Ovary (tissue), 9 donors: ENCODE data around the gene SMAP2. TPM values are rescaled to one million over a fixed set of nuclear protein-coding genes. Genes with fewer than 3 reads are reported as not detected.

Source experiments
- DNase-seq, 5 donors: peaks; one replicate each; pipeline ENCODE4 v3.0.0-alpha.2; 2019 to 2020
- H3K27ac ChIP-seq, 2 donors: fragments of 200-600 bp; one replicate each; pipeline versions ENCODE4 v1.5.1 to v1.8.0; 2019 to 2022
- H3K27me3 ChIP-seq: fragments of 200-600 bp; one replicate; pipeline ENCODE4 v1.8.0; 2022
- H3K36me3 ChIP-seq: fragments of 200-600 bp; sonication (generic); one replicate; pipeline ENCODE4 v1.5.1; 2019
- H3K4me1 ChIP-seq: one replicate; pipeline ENCODE4 v1.8.1; 2013; ENCODE audit warnings: mild to moderate bottlenecking, moderate library complexity; ENCODE audit not compliant: insufficient read depth
- H3K4me3 ChIP-seq: fragments of 200-600 bp; sonication (generic); one replicate; pipeline ENCODE4 v1.5.1; 2017
- H3K9me3 ChIP-seq, 2 donors: fragments of 200-600 bp in 1 of 2; sonication (generic) in 1 of 2; one replicate each; pipeline versions ENCODE4 v1.5.1 to v1.8.1; 2013 to 2019; ENCODE audit warnings: mild to moderate bottlenecking in 1 of 2, moderate library complexity in 1 of 2
- EP300 ChIP-seq: sonication (generic); formaldehyde crosslinking; IDR thresholded peaks from one replicate; pipeline ENCODE4 v1.6.1; 2017; ENCODE audit warnings: antibody characterized with exemption
- POLR2A ChIP-seq: fragments of 450-650 bp; IDR thresholded peaks from one replicate; pipeline ENCODE4 v1.6.1; 2017; ENCODE audit warnings: antibody characterized with exemption, mild to moderate bottlenecking, moderate library complexity
- WGBS, 3 donors: extraction: QIAGEN DNeasy Blood & Tissue Kit in 1 of 3; methylation state at CpG; one replicate each; pipeline versions ENCODE4 v1.1.5 to v1.1.7; 2013 to 2017; 5-methylcytosine and 5-hydroxymethylcytosine counted together
- intact Hi-C, 4 donors: fragments of 100-400 bp; cut with DNase I; formaldehyde crosslinking; loops; one replicate each; pipeline versions ENCODE4 v1.11.0 to v1.15.1; 2022 to 2023
- polyA plus RNA-seq, 2 donors: library from polyadenylated mRNA; stranded (reverse); fragments of 200-250 nt in 1 of 2; fragments of 350-450 nt in 1 of 2; fragmentation: Illumina TruSeq in 1 of 2; extraction: RNeasy Lipid Tissue Mini Kit (QIAGEN cat#74804) in 1 of 2; gene quantifications; one replicate each; pipeline ENCODE4 v1.2.3, GENCODE V29; 2013 to 2014
- total RNA-seq, 7 donors: library from RNA; depleted of rRNA in 2 of 7; stranded (reverse); fragments of >200 nt in 2 of 7; fragmentation: NEBNext Ultra II Directional in 3 of 7; extraction: Animal tissue kit (Norgen Biotek cat#: 25700) in 3 of 7; gene quantifications; one replicate each; pipeline versions ENCODE4 v1.1.0 to v1.2.4, GENCODE V29; 2016 to 2023
- TF ChIP-seq, protein P1 (sequence below), 3 donors: fragments of 450-650 bp in 2 of 3; fragments of 200-600 bp in 1 of 3; IDR thresholded peaks; one replicate each; pipeline versions ENCODE4 v1.5.1 to v1.8.0; 2016 to 2022; ENCODE audit warnings: antibody characterized with exemption in 3 of 3, mild to moderate bottlenecking in 1 of 3
- donor health status: DM: no; HTN: no; CAD: no; lungs with moderate emphysema.
- donor health status: DM: no; HTN: no; CAD: no.
- donor health status: Bipolar disorder and iron deficiency.
- donor health status: DM: yes; HTN: yes; CAD: no.
- donor health status: DM: no; HTN: no; CAD: no.
- donor health status: DM: yes; HTN: yes; CAD: no.

The SMAP2 gene
- total and polyA plus RNA-seq, 9 donors = 10.7 to 72.0 (median 15.4) TPM

DNA sequence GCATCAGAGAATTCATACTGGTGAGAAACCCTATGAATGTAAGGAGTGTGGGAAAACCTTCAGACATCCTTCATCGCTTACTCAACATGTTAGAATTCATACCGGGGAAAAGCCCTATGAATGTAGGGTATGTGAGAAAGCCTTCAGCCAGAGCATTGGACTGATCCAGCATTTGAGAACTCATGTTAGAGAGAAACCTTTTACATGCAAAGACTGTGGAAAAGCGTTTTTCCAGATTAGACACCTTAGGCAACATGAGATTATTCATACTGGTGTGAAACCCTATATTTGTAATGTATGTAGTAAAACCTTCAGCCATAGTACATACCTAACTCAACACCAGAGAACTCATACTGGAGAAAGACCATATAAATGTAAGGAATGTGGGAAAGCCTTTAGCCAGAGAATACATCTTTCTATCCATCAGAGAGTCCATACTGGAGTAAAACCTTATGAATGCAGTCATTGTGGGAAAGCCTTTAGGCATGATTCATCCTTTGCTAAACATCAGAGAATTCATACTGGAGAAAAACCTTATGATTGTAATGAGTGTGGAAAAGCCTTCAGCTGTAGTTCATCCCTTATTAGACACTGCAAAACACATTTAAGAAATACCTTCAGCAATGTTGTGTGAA lies 89.5 kb downstream of the SMAP2 start:
- intact Hi-C loops = no loop called here
- 95 to 97% (median 97%) methylated on average over 3 of the region's 3 CpGs for WGBS, 3 donors
- DNase-seq = no peak
- Histone ChIP-seq H3K4me1 (no peaks in the 10 kb centered on the region), H3K4me3 (no peak overlapping the region), H3K27me3 (no peaks in the 10 kb centered on the region), H3K36me3 (no peaks in the 10 kb centered on the region), H3K27ac (no peak overlapping the region), H3K9me3 (peaks cover 4 to 29% of the 10 kb centered on the region in 2 donors)
- TF ChIP-seq POLR2A (no peak), EP300 (no peak)
- TF ChIP-seq, protein P1, sequence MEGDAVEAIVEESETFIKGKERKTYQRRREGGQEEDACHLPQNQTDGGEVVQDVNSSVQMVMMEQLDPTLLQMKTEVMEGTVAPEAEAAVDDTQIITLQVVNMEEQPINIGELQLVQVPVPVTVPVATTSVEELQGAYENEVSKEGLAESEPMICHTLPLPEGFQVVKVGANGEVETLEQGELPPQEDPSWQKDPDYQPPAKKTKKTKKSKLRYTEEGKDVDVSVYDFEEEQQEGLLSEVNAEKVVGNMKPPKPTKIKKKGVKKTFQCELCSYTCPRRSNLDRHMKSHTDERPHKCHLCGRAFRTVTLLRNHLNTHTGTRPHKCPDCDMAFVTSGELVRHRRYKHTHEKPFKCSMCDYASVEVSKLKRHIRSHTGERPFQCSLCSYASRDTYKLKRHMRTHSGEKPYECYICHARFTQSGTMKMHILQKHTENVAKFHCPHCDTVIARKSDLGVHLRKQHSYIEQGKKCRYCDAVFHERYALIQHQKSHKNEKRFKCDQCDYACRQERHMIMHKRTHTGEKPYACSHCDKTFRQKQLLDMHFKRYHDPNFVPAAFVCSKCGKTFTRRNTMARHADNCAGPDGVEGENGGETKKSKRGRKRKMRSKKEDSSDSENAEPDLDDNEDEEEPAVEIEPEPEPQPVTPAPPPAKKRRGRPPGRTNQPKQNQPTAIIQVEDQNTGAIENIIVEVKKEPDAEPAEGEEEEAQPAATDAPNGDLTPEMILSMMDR (IDR thresholded peaks at IDR 0.05) = no peak

DNA sequence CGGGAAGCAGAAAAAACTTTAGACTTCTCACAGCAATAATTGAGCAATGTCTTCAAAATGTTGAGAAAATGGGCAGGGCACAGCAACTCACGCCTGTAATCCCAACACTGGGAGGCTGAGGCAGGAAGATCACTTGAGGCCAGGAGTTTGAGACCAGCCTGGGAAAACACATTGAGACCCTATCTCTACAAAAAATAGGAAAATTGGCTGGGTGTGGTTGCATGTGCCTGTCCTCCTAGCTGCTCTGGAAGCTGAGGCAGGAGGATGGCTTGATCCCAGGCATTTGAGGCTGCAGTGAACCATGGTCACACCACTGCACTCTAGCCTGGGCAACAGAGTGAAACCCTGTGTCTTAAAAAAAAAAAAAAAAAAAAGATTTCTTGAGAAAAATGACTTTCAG lies 95.8 kb downstream of the SMAP2 start:
- peaks cover 0 to 13% of the 10 kb centered on the region in 2 donors for H3K9me3 ChIP-seq
- TF ChIP-seq, protein P1 (IDR thresholded peaks at IDR 0.05) = no peak
- TF ChIP-seq POLR2A (no peak), EP300 (no peak)
- no peaks in the 10 kb centered on the region for H3K36me3 ChIP-seq
- no peaks in the 10 kb centered on the region for H3K27me3 ChIP-seq
- H3K4me1 ChIP-seq = no peaks in the 10 kb centered on the region
- 88 to 98% (median 97%) methylated on average over 2 of the region's 2 CpGs for WGBS, 3 donors
- no peak overlapping the region for H3K27ac ChIP-seq
- intact Hi-C loops = no loop called here
- no peak overlapping the region for H3K4me3 ChIP-seq
- DNase-seq = no peak

Other genes starting within 250 kb of the SMAP2 start
- gene RLF, start 212.3 kb upstream of the SMAP2 start, total RNA-seq = 10 to 100 TPM; 16.5 to 29.3 (median 19.1) TPM
- gene RLF, start 212.3 kb upstream of the SMAP2 start, polyA plus RNA-seq = 1 to 10 TPM; 6.9 to 8.7 TPM
- not detected for gene TMCO2, start 125.8 kb upstream of the SMAP2 start, total RNA-seq
- not detected for gene TMCO2, start 125.8 kb upstream of the SMAP2 start, polyA plus RNA-seq
- 10 to 100 TPM; 24.5 to 36.9 (median 29.0) TPM for gene ZMPSTE24, start 115.5 kb upstream of the SMAP2 start, total RNA-seq
- 10 to 100 TPM; 19.0 to 44.4 TPM for gene ZMPSTE24, start 115.5 kb upstream of the SMAP2 start, polyA plus RNA-seq
- gene COL9A2, start 56.4 kb upstream of the SMAP2 start, total RNA-seq = 1 to 10 TPM in 4 of 7 donors, under 1 TPM in 3; 0.30 to 5.7 (median 1.7) TPM
- gene COL9A2, start 56.4 kb upstream of the SMAP2 start, polyA plus RNA-seq = 1 to 10 TPM; 1.2 to 2.2 TPM
- gene ZFP69B, start 76.7 kb downstream of the SMAP2 start, total RNA-seq = 1 to 10 TPM in 5 of 7 donors, under 1 TPM in 2; 0.60 to 3.4 (median 1.2) TPM
- gene ZFP69B, start 76.7 kb downstream of the SMAP2 start, polyA plus RNA-seq = 1 to 10 TPM in 1 of 2 donors, under 1 TPM in 1; 0.64 to 1.5 TPM
- 1 to 10 TPM; 2.3 to 5.4 (median 3.6) TPM for gene ZFP69, start 103.6 kb downstream of the SMAP2 start, total RNA-seq
- 1 to 10 TPM; 1.9 to 4.5 TPM for gene ZFP69, start 103.6 kb downstream of the SMAP2 start, polyA plus RNA-seq
- 1 to 10 TPM; 3.7 to 7.5 (median 6.7) TPM for gene EXO5, start 135.0 kb downstream of the SMAP2 start, total RNA-seq
- gene EXO5, start 135.0 kb downstream of the SMAP2 start, polyA plus RNA-seq = 1 to 10 TPM; 4.7 to 8.7 TPM
- gene ZNF684, start 157.9 kb downstream of the SMAP2 start, total RNA-seq = 1 to 10 TPM; 2.5 to 5.1 (median 3.2) TPM
- gene ZNF684, start 157.9 kb downstream of the SMAP2 start, polyA plus RNA-seq = 1 to 10 TPM; 2.7 to 3.8 TPM